Fibroblast of the conjunctiva (primary cell): Measurements from ENCODE around the gene CXorf51B.
"Not testable (repeated sequence)": the region's sequence is repeated elsewhere in the genome, so short reads cannot be mapped to it uniquely, and the experiment has no call there.

Experiments
- DNase-seq: peaks from one replicate; pipeline ENCODE4 v3.0.0-alpha.2; 2010; ENCODE audit warnings: low read depth

The CXorf51B gene

DNA sequence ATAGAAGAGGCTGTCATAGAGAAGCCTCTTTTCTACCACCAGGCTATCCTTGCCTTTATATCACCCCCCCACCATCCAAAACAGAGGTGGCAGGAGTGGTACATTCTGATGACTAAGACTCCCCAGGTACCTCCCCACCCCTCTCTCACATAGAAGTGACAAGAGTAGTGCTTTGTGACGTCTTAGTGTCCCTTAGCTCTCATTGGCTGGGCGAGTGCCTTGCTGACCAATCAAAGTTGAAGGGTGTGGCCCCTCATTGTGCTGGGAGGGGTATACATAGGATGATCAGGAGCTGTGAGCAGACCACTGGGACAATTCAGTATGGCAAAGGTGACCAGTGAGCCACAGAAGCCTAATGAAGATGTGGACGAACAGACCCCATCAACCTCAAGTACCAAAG lies at the start of gene CXorf51B:
TSS of gene CXorf51B (plus strand) at position 301 of the 400 bp plus-strand sequence. CDS start at position 322, 21 bp downstream.
- not testable (repeated sequence) for DNase-seq

DNA sequence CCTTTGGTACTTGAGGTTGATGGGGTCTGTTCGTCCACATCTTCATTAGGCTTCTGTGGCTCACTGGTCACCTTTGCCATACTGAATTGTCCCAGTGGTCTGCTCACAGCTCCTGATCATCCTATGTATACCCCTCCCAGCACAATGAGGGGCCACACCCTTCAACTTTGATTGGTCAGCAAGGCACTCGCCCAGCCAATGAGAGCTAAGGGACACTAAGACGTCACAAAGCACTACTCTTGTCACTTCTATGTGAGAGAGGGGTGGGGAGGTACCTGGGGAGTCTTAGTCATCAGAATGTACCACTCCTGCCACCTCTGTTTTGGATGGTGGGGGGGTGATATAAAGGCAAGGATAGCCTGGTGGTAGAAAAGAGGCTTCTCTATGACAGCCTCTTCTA lies 5.1 kb downstream of the CXorf51B start, which contains the start of gene CXorf51A:
TSS of gene CXorf51A (minus strand) at position 101 of the 400 bp plus-strand sequence. CDS start at position 80, 21 bp downstream.
- not testable (repeated sequence) for DNase-seq

DNA sequence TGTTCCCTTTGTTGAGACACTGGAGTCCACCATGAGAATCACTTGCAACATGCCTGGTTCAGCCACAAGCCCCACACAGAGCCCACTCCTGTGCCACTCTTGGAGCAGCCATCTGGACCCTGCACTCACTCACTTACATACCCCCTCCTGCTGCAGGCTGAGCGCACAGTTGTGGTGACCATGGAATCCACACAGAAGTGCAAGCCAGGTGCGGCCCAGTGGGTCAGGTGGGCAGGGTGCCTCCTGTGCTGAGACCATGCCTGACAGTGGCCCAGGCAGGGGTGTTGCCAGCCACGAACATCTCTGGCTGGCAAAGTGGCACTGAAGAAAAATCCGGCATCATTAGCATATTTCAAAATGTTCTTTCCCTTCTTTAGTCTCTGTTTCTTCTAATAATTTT lies 22.4 kb downstream of the CXorf51B start:
- DNase-seq, result no peak

DNA sequence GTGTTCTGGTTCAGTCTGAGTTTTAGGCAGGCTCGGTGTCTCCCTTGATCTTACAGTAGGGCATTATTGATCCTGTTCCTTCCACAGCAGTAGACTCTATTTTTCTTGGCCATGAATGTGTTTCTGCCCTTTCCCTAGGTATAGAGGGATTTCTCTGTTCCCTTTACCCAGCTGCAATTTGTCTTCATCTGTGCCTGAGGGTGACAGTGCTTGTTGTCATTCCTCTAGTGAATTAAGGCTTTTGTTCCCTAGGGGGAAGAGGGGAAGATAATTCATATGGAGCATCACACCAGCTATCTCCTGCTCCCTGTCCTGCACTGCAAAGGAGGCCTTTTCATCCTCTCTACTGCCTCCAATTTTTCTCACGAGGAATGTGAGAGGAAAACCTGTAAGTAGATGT lies 44.7 kb downstream of the CXorf51B start:
- DNase-seq, result no peak
